Measurements from ENCODE around the gene KL.

GRCh38 chr13:33070713-33071112 lies 54.5 kb downstream of the KL start:
- TF ChIP-seq SIN3A (IDR thresholded peaks at IDR 0.05; ENCODE audit: borderline replicate concordance, insufficient read depth, low read length), result no peak
- no peak for TF ChIP-seq POLR2AphosphoS5 (IDR thresholded peaks at IDR 0.05; ENCODE audit: low read depth, low read length)
- no peak for TF ChIP-seq TAF1 (IDR thresholded peaks at IDR 0.05; ENCODE audit: borderline replicate concordance, insufficient read depth, low read length)
- TF ChIP-seq, protein P1, sequence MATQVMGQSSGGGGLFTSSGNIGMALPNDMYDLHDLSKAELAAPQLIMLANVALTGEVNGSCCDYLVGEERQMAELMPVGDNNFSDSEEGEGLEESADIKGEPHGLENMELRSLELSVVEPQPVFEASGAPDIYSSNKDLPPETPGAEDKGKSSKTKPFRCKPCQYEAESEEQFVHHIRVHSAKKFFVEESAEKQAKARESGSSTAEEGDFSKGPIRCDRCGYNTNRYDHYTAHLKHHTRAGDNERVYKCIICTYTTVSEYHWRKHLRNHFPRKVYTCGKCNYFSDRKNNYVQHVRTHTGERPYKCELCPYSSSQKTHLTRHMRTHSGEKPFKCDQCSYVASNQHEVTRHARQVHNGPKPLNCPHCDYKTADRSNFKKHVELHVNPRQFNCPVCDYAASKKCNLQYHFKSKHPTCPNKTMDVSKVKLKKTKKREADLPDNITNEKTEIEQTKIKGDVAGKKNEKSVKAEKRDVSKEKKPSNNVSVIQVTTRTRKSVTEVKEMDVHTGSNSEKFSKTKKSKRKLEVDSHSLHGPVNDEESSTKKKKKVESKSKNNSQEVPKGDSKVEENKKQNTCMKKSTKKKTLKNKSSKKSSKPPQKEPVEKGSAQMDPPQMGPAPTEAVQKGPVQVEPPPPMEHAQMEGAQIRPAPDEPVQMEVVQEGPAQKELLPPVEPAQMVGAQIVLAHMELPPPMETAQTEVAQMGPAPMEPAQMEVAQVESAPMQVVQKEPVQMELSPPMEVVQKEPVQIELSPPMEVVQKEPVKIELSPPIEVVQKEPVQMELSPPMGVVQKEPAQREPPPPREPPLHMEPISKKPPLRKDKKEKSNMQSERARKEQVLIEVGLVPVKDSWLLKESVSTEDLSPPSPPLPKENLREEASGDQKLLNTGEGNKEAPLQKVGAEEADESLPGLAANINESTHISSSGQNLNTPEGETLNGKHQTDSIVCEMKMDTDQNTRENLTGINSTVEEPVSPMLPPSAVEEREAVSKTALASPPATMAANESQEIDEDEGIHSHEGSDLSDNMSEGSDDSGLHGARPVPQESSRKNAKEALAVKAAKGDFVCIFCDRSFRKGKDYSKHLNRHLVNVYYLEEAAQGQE (IDR thresholded peaks at IDR 0.05; ENCODE audit: insufficient read depth in 1 of 2, low read depth in 2 of 2, low read length in 2 of 2), result no peak
- no peak for TF ChIP-seq FOXP2 (optimal IDR thresholded peaks at IDR 0.05; ENCODE audit: borderline replicate concordance, extremely low read depth, extremely low read length, insufficient read depth)

All from PFSK-1 (cell line).